Stimulated activated CD4-positive, alpha-beta T cell treated with anti-CD3 and anti-CD28 coated beads, TNF-alpha, amount 100 ng/mL, for 1 hour (primary cell): ENCODE measurements around the gene ELL2.
A peak's percentile ranks its signal among the peaks of the same experiment; 100 is the strongest.
"Not testable (repeated sequence)": the region's sequence is repeated elsewhere in the genome, so short reads cannot be mapped to it uniquely, and the experiment has no call there.

ENCODE experiments used
- DNase-seq, 3 donors: peaks; one replicate each; pipeline ENCODE4 v3.0.0-alpha.2; 2020; ENCODE audit warnings: low read depth in 3 of 3, low spot score in 1 of 3

ELL2 gene

DNA sequence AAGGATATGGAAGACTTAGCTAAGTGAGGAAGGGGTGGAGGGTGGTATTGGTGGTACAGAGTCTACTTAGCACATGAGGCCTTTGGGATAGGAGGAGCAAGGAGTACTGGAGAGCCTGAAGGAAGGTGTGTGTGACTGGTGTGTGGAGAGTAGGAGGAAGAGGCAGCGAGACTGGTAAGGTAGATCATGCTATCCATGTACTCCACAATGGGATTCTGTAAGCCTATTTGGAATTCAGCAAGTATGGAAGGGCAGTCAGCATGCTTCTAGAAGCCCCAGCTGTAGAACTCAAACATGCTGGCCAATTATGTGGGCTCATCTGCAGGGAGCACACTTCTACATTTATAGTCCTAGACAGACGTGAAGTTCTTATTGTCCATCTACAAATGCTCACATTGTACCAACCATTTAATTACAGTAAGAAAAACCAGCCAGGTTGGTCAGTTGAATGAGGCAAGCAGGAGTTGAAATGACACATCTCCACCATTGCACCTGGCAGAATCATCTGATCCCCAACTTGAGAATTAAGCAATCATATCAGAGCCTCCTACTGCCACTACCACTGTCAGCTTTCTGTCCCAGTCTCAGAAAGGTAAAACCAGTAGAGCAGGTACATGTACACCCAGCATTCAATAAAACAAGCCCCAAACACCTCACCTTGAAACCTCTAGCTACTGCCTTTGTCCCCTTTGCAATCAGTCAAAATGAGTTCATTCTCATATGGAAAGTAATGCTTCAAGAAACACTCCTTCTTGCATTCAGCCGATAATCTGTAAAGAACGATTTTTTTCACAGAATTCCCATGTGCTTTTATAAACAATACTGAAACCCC is 78.2 kb downstream of the ELL2 start:
- no peak for DNase-seq

DNA sequence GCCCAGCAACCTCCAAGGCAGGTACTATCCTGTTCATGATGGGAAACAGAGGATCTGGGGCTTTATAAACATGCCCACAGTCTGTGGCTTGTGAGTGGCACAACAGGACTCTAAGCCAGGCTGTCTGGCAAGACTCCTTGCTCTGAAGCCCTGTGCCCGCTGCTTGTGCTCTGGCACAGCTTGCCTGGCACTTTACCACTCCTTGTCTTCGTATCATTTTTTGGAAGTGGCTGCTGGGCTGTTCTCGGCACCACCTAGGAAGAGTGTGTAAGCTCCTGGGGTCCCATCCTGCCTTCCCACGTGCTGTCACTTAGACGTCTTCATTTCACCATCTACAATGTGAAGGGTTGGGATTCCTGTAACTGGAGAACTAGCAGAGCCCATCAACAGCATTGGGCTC is 79.8 kb downstream of the ELL2 start:
- no peak for DNase-seq

DNA sequence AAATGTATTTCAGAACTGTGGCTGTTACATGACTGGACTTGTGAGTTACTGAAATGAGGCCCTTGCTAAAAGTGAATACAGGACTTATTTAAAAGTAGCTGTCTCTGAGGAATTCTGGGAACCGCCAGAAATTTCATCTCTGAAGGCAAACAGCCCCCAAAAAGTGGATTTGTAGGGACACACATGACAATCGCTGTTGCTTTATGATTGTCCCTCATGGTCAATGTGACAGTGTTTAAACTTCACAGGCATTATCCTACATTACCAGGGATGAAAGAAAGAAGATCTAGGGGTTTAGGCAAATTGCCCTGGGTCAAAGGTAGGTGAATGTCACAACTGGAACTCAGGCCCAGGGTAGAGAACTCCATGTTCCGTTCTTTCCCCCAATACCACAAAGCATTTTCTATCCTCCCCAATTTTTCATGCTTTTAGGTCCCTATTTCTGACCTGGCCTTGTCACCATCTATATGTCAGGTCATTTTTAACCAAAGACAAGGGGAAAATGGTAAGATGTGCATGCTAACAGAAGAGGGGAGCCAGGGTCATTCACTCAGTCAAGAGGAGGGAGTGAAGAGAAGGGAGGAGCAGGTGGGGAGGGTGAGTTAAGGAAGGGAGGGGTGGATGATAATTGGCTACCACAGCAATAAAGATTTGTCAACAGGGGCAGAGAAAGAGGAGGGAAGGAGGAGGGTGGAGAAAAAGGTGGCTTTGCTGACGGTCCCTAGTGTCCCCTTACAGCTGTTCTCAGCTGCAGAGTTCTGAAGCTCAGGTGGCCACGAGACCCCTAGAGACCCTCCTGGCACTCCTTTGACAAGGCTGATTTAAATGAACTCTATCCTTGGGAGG is 81.3 kb downstream of the ELL2 start:
- no peak for DNase-seq

DNA sequence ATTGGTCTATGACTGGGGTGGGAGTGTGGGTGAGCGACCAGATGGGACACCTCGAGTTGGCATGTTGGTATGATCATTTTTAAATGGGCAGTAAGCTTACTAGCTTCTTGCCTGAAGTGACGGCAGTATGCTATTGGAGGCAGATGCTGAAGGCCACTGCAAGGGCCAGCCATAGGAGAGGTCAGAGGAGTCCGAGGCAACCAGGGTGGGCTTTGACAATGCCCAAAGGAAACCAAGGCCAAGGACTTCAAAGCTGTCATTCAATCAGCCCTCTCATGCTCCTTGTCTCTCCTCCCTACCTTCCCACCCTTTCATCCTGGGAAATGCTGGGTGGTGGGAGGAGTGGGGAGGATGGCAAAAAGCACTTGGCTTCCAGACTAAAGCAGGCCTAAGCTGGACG is 82.0 kb downstream of the ELL2 start:
- no peak for DNase-seq

DNA sequence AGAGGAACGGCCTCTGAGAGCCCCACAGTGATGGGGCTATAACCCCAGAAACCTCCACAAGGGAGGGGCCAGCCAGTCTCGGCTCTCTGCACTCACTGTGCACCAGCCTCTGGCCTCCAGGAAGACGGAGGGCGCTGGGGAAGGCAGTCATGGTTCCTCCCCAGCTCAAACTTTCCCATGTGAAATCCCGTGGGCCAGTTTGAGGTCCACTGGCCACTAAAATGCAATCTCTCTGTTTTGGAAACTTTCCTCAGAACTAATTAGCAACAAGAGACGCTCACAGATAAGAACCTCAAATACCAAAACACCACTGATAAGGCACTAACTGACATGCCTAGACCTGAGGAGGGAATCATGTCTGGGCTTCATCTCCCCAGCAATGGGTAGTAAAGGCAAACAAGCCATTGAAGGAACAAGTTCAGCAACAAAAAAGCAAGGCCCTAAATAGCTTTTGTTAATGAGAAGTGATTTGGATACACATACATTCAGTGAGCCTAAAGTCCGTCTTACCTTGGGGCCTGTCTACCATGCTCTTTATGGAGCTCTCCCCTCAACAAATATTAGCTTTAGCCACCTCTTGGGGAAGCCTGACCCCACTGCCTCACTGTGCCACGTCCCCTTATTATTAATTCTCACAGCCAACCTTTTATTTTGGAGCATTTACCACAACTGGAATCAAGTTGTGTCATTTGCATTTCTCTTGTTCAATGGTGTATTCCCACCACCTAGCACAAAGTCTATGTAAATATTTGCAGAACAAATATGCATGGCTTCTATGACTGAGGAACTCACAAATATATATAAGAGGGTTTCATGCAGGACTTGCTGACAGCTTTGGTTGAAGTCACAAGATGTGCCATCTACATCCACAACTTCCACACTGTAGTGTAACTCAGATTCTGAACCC is 83.0 kb downstream of the ELL2 start:
- DNase-seq: no peak

DNA sequence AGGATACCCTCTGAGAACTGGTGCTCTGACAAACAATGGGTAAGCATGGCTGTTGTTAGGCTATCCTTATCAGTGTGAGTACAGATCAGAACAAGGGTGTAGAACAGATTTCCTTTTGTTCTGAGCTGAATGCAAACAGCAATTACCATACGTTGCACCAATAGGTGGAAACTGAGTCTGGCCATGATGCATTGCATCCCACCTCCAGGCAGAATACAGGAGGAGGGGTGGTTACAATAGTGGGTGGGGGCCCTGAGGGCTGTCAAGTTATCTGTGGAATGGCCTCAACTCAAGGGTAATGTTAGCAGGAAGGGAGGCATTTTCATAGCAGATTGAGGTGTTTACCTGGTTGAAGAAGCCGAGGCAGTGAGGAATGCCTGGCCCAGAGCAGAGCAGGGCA is 84.9 kb downstream of the ELL2 start:
- DNase-seq: no peak

DNA sequence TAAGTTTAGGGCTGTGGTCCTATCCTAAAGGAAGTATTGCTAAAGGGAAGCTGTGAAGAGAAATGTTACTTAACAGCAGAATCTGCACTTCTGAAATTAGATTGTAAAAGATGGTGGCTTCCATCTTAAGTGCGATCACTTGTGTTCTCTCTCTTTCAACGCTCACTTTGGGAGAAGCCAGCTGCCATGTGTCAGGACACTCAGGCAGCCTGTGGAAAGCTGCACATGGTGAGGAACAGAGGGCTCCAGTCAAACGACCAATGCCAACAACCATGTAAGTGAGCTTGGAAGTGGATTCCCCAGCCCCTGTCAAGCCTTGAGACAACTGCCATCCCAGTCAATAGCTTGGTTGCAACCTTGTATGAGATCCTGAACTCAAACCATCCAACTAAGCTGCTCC is 87.4 kb downstream of the ELL2 start:
- no peak for DNase-seq

DNA sequence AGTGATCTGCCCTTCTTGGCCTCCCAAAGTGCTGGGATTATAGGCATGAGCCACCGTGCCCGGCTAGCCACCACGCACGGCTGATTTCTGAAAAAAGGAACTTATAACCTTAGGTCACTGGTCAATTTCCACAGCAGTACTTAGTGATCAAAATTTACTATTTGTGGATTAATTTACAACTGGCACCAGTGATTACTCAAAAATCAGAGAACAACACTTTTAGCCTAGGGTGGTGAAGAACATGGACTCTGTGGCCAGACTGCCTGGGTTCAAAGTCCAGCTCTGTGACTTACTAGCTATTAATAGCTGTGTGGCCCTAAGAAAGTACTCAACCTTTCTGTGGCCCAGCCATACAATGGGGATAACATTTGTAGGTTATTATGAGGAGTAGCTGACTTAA is 88.3 kb downstream of the ELL2 start:
- no peak for DNase-seq

DNA sequence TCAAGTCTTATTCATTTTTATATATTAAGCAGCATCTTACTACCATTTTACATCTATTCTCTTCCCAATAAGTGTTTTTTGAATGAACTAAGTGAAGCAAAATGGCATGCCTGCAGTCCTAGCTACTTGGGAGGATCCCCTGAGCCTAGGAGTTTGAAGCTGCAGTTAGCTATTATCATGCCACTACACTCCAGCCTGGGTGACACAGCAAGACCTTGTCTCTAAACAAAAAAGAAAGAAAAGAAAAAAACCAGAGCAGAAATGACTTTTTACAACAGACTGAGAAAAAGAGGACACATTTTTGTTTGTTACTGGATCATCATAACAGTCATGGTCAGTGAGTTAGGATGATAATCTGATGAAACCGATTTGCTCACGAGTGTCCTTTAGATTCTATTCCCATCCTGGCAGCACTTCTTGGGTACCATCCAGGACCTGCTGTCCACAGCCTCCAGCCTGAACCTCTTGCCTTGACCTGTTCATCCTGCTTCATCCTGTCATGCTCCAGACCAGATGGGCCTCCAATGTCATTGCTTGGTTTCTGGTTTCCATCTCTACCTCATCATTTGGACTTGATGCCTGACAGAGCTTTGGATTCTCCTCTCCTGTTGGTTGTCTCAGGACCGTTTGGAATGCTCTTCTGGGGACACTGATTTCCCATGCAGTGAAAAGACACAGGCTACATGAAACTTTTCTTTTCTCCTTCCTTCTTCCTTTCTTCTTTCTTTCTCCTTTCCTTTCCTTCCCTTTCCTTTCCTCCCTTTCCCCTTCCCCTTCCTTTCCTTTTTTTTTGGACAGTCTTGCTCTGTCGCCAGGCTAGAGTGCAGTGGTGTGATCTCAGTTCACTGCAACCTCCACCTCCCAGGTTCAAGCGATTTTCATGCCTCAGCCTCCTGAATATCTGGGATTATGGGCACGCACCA is 89.0 kb downstream of the ELL2 start:
- DNase-seq: no peak

DNA sequence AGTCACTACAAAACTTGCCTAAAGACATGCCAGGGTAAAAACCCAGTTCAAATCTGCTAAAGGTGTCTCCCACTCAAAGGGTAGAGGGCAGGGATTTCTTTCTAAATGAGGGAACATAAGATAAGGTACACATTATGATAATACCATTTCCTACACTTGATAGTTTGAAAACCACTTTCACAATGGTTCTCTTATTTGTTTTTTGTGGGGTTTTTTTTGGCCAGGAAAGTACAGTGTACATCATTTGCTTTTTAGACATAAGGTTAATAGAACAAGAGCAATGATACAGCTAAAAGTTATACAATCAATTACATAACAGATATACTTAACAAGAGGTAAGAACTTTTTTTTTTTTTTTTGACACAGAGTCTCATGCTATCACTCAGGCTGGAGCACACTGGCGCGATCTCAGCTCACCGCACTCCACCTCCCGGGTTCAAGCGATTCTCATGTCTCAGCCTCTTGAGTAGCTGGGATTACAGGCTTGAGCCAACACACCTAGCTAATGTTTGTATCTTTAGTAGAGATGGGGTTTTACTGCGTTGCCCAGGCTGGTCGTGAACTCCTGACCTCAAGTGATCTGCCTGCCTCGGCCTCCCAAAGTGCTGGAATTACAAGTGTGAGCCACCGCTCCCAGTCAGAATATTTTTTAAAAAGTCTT is 90.4 kb downstream of the ELL2 start:
- DNase-seq: no peak

DNA sequence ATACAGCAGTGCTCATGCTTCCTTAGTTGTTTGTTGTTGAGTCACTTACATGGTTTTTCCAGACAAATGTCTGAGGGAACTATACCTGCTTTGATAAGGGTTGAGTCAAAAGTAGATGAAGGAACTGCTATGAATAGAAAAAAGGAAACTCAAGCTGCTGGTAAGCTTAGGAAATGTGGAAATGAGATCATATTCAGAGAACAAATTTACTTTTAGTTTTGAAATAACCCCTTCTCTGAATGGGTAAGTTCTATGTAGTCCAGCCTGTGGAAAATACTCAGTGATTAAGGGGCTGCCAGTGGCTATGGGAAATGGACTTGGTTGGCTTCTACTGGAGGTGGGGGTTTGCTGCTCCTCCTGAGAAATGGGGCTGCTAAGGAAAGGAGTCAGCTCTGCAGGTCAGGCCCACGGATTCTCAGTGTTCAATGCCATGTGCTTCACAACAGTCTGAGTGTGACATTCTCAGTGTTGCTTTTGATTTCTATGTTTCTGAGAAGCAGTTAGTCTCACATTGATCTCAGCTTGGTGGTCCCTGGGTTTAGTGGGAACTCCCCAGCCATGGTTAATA is 91.5 kb downstream of the ELL2 start:
- peak in 1 of 3 donors; percentile 30 for DNase-seq

DNA sequence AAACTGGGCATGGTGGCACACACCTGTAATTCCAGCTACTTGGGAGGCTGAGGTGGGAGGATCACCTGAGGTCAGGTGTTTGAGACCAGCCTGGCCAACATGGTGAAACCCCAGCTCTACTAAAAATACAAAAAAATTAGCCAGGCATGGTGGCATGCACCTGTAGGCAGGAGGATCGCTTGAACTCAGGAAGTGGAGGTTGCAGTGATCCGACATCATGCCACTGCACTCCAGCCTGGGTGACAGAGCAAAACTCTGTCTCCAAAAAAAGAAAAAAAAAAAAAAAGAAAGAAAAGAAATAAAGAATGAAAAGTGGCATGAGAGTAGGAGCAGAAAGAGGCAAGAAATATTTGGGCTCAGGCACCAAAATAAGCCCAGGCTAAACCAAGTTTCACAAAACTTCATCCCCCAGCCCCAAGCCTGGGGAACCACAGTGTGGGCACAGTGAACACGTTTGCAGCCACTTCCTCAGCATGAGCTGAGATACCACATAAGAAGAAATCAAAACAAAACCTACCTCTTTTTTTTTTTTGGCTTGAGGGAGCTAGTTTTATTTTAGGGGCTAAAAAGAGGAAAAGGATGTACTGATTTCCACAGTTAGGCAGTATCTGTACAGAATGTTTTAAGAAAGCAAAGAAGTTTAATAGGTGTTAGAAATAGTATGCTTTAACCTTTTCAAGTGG is 92.3 kb downstream of the ELL2 start:
- not testable (repeated sequence) for DNase-seq

DNA sequence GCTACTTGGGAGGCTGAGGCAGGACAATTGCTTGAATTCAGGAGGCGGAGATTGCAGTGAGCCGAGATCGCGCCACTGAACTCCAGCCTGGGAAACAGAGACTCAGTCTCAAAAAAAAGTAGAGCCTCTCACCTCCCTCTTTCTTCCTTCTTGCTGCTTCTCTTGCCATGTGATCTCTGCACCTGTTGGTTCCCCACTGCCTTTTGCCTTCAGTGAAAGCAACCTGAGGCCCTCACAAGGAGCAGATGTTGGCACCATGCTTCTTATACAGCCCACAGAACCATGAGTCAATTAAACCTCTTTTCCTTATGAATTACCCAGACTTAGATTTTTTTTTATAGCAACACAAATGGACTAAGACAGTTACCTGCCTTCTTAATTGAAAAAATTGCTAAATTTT is 93.5 kb downstream of the ELL2 start:
- no peak for DNase-seq

DNA sequence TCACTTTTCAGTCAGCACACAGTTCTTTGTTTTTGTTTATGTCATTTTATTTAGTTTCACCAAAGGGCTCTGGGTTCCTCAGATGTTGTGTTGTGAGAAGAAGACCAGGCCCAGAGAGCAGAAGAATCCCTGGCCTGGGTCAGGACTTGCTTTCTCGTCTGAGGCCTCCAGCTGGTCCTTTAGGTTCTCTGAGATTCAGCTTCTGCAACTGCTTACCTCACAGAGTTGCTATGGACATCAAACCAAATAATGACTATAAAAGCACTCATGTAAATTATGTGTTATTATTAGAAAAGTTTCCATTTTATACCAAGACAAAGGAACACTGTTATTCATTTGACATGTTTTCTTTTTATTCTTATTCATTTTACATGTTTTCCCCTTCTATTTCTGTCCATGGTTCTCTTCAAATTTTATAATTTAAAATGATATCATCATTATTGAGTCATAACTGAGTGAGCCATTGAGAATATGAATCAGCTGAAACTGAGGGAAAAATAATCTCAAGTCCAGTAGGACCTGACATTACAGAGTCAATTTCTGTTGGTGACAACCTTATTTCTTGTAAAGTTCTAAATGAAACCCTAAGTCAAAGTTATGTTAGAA is 95.1 kb downstream of the ELL2 start:
- DNase-seq: no peak

DNA sequence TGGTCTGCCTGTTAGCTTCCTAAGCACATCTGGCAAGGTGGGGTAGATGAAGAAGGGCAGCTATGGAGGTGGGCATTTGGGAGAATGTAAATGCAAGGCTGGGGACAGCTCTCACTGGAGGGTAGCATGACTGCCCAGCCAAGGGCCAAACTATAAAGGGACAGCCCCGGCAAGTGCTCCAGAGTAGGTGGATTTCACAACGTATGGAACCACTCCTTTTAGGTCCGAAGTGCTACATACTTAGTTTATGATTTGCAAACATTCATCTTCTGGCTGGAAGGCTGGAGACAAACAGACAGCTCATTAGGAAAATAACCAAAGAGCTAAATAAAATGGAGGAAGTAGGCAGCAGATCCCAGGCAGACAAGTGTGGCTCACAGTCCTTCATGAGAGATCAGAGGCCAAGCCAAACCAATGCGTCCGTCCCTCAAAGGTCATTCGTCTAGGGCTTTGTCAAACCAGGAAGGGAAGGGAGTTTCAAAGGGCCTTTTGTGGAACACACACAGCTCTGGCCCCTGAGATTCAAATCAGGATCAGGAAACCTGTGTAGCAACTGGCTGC is 96.6 kb downstream of the ELL2 start:
- no peak for DNase-seq

DNA sequence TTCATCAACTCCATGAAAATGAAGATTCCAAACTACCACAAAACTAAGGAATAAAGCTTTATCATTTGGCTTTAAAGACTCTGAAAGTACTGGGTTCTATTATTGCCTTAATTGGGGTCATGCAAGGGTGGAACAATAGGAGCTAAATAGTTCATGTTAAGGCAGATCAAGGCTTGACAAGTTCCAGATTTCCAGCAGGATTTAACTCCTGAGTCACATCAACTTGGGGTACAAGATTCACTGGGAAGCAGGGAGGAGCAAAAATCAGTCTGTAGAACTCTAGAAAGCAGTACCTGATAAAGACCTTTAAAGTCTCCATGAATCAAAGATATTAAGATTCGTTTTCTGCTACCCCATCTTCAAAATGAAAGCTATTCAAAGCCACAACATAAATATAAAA is 97.2 kb downstream of the ELL2 start:
- DNase-seq: no peak

DNA sequence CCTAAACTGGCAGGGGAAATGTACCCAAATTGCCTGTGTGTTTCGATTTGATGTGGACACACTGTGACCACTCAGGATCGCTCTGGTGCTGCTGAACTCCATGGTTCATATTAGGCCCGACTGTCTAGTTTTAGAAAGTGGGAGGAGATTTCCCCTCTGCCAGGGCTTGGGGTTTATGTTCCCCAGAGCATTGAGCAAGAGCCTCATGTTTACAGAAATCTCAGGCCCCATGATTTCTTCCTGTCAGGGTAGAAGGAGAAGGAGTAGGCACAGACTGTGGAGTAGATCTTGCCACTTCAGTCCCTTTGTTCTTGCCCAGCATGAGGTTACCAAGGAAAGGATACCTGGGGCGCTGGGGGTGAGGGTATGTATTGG is 98.3 kb downstream of the ELL2 start:
- no peak for DNase-seq

DNA sequence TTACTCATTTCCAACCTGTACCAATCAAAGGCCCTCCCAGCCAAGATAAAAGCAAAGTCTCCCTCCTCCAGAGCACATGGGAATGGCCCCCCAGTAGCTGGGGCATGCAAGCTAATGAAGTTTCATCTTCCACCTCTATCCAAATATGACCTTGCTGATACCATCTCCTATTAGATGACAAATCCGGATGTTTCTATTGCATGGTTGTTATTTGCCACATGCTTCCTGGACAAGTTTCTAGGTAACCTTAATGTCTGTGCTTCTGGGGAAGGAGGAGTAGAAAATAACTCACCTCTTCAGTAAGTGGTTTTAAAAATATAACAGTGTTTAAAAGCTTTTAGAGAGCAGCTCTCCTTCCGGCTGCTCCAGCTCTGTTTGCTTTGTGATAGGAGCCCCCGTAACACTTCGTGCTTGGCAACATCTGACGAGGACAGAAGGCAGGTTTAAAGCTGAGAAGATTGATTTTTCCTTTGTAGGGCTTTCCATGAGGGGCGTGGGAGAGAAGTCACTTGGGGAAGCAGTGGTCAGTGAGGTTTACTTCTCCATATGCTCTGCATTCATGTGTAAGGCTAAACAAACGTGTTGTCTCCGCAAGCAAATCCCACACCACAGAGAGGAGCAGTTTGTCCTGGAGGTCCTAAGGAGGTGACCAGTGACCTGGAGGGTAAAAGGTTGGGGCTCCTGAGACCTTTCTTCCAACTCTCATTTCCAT is 98.8 kb downstream of the ELL2 start:
- DNase-seq: no peak
